ENCODE measurements around the gene FAM120C. TPM values are rescaled to one million over a fixed set of nuclear protein-coding genes. Genes with fewer than 3 reads are reported as not detected.

FAM120C gene
- total and polyA plus RNA-seq, 10 of the 15 experiments (the other 5 are each of a cell fraction or from before 2014, with no cell fraction given): 1.3 to 9.8 (median 4.9) TPM

- ChIA-PET CTCF (no interaction called here), RAD21 (ENCODE audit: unreplicated experiment) (no interaction called here)
Observed at GRCh38 chrX:54134269-54134668, 48.8 kb downstream of the FAM120C start.

More at GRCh38 chrX:54134269-54134668, 48.8 kb downstream of the FAM120C start:
- FAIRE-seq: no peak
- H4K20me1 ChIP-seq (ENCODE audit: control insufficient read depth, insufficient read depth): no peaks in the 10 kb centered on the region
- no peaks in the 10 kb centered on the region for H3K79me2 ChIP-seq (ENCODE audit: control insufficient read depth, insufficient read depth, low read length)
- H3K9ac ChIP-seq (ENCODE audit: control insufficient read depth, insufficient read depth, low read length): no peak overlapping the region
- no peak overlapping the region for H3K4me3 ChIP-seq
- POLR2A ChIA-PET: no interaction called here
- no peaks in the 10 kb centered on the region for H3K27me3 ChIP-seq (replicated peaks in 1 of 2; ENCODE audit: control insufficient read depth in 2 of 2, insufficient read depth in 2 of 2, low read length in 1 of 2)
- H3K4me1 ChIP-seq (ENCODE audit: control insufficient read depth, insufficient read depth, low read length): no peaks in the 10 kb centered on the region
- no peaks in the 10 kb centered on the region for H3K9me3 ChIP-seq (replicated peaks; ENCODE audit: control insufficient read depth, insufficient read depth, low read length)
- no peak for DNase-seq (ENCODE audit: low read depth, low spot score)
- no TSS peak for BruUV-seq (replicated peaks)
- intact Hi-C loops (cut with micrococcal nuclease; ENCODE audit: unreplicated experiment) (no loop called here), in situ Hi-C loops (cut with MboI) (no loop called here)
- H2AFZ ChIP-seq (ENCODE audit: control insufficient read depth, low read depth, low read length): no peak overlapping the region
- TF ChIP-seq HSF1 (IDR thresholded peaks at IDR 0.05; ENCODE audit: low read depth, low read length) (no peak), NBN (IDR thresholded peaks at IDR 0.05) (no peak), WRNIP1 (IDR thresholded peaks at IDR 0.05; ENCODE audit: borderline replicate concordance, low read depth, low read length) (no peak), REST (IDR thresholded peaks at IDR 0.05; ENCODE audit: low read depth, low read length) (no peak)
- TF ChIP-seq, protein P1, sequence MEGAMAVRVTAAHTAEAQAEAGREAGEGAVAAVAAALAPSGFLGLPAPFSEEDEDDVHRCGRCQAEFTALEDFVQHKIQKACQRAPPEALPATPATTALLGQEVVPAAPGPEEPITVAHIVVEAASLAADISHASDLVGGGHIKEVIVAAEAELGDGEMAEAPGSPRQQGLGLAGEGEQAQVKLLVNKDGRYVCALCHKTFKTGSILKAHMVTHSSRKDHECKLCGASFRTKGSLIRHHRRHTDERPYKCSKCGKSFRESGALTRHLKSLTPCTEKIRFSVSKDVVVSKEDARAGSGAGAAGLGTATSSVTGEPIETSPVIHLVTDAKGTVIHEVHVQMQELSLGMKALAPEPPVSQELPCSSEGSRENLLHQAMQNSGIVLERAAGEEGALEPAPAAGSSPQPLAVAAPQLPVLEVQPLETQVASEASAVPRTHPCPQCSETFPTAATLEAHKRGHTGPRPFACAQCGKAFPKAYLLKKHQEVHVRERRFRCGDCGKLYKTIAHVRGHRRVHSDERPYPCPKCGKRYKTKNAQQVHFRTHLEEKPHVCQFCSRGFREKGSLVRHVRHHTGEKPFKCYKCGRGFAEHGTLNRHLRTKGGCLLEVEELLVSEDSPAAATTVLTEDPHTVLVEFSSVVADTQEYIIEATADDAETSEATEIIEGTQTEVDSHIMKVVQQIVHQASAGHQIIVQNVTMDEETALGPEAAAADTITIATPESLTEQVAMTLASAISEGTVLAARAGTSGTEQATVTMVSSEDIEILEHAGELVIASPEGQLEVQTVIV (IDR thresholded peaks at IDR 0.05; ENCODE audit: borderline replicate concordance, partially characterized antibody): no peak
- TF ChIP-seq, protein P2, sequence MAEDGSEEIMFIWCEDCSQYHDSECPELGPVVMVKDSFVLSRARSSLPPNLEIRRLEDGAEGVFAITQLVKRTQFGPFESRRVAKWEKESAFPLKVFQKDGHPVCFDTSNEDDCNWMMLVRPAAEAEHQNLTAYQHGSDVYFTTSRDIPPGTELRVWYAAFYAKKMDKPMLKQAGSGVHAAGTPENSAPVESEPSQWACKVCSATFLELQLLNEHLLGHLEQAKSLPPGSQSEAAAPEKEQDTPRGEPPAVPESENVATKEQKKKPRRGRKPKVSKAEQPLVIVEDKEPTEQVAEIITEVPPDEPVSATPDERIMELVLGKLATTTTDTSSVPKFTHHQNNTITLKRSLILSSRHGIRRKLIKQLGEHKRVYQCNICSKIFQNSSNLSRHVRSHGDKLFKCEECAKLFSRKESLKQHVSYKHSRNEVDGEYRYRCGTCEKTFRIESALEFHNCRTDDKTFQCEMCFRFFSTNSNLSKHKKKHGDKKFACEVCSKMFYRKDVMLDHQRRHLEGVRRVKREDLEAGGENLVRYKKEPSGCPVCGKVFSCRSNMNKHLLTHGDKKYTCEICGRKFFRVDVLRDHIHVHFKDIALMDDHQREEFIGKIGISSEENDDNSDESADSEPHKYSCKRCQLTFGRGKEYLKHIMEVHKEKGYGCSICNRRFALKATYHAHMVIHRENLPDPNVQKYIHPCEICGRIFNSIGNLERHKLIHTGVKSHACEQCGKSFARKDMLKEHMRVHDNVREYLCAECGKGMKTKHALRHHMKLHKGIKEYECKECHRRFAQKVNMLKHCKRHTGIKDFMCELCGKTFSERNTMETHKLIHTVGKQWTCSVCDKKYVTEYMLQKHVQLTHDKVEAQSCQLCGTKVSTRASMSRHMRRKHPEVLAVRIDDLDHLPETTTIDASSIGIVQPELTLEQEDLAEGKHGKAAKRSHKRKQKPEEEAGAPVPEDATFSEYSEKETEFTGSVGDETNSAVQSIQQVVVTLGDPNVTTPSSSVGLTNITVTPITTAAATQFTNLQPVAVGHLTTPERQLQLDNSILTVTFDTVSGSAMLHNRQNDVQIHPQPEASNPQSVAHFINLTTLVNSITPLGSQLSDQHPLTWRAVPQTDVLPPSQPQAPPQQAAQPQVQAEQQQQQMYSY (CRISPR knock-in tag; IDR thresholded peaks at IDR 0.05): no peak
- SMC1A ChIA-PET (ENCODE audit: uncharacterized antibody, unreplicated experiment): no interaction called here
- 29% methylated on average over 2 of the region's 2 CpGs for WGBS (ENCODE audit: insufficient coverage, insufficient replicate concordance, low lambda C conversion rate, missing lambda C conversion rate)
- no peak overlapping the region for H3K4me2 ChIP-seq (ENCODE audit: control insufficient read depth, insufficient read depth)
- H3K27ac ChIP-seq (ENCODE audit: control insufficient read depth, insufficient read depth): no peak overlapping the region
- no peaks in the 10 kb centered on the region; a peak in 1 of 4 replicates for H3K36me3 ChIP-seq (ENCODE audit: control insufficient read depth in 2 of 2, insufficient read depth in 2 of 2, low read length in 1 of 2)
- ATAC-seq: no peak

Measured in GM12878 (cell line).